GM19043 (cell line): ENCODE results near the gene LOXHD1.

ENCODE experiments used
- ATAC-seq: cut with Tn5 transposase; IDR thresholded peaks from one replicate; pipeline ENCODE4 v1.9.1; 2021; ENCODE audit warnings: low read depth; ENCODE audit not compliant: unreplicated experiment

Gene LOXHD1

DNA sequence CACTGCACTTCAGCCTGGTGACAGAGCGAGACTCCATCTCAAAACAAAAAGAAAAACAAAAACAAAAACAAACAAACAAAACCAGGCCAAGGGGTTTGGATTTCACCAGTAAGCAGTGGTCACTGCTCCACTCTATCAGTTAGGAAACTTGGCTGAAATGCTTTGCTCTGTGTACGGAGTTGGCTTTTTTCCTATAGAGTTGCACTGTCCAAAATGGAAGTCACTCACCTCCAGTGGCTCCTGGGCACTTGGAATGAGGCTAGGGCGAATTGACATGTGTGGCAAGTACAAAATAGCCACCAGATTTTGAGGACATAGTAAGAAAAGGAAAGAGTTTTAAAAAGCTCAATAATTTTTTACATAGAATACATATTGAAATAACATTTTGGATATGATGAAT is 228.7 kb downstream of the LOXHD1 start:
- ATAC-seq, result no peak

DNA sequence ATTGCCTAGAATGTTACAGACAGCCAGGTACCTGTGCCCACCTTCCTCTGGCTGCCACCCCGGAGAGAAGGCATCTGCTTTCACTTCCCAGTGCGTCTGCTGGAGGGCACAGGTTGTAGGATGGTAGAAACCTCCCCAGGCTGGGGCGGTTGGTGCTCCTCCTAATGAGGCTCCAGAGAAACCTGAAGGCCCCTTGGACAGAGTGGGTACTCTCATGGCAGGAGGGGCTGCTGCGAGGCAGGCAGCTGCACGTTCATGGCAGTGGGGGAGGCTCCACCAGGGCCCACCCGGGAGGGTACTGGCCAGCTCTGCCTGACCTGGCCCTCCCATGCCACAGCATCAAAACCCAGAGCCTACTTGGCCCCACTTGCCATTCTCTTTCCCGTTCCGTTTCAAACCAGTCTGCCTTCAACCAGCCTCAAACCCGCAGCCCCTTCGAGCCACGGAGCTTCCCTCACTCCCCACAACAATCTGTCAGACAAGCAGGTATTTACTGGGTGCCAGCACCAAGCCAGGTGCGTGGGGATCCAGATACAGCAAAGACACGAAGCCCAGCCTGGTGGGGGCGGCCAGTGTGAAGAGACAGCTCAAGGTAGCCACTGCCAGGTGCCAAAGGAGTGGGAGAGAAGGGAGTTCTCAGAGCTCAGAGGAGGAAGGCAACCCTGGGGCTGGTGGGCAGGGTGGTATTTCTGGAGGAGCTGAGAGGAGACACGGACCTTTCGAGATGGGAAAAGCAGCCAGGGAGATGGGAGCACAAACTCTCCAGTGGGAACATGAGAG is 229.6 kb downstream of the LOXHD1 start:
- no peak for ATAC-seq
